ENCODE data around the gene ZBED6. TPM values are rescaled to one million over a fixed set of nuclear protein-coding genes. Genes with fewer than 3 reads are reported as not detected.
"Not testable (repeated sequence)": the region's sequence is repeated elsewhere in the genome, so short reads cannot be mapped to it uniquely, and the experiment has no call there.

ZBED6 gene
- total RNA-seq, 1 donor from 2014 or later: 30.3 TPM

GRCh38 chr1:203823306-203823705, 27.9 kb downstream of the ZBED6 start:
- H3K27me3 Mint-ChIP-seq (ENCODE audit: unreplicated experiment): peaks cover 1% of the 10 kb centered on the region
- DNase-seq (ENCODE audit: low spot score): no peak
- no peaks in the 10 kb centered on the region for H3K9me3 Mint-ChIP-seq (ENCODE audit: unreplicated experiment)
- H3K27ac Mint-ChIP-seq (ENCODE audit: unreplicated experiment): no peak overlapping the region
- peaks cover 31% of the 10 kb centered on the region for H3K36me3 Mint-ChIP-seq (ENCODE audit: low read depth, unreplicated experiment)
- H3K4me3 Mint-ChIP-seq (ENCODE audit: unreplicated experiment): no peak overlapping the region
- no peak for TF ChIP-seq CTCF (IDR thresholded peaks at IDR 0.05; ENCODE audit: unreplicated experiment)
- no peaks in the 10 kb centered on the region for H3K4me1 Mint-ChIP-seq (ENCODE audit: unreplicated experiment)

GRCh38 chr1:203826175-203826574, 30.8 kb downstream of the ZBED6 start:
- H3K4me1 Mint-ChIP-seq (ENCODE audit: unreplicated experiment): no peaks in the 10 kb centered on the region
- peaks cover 29% of the 10 kb centered on the region for H3K36me3 Mint-ChIP-seq (ENCODE audit: low read depth, unreplicated experiment)
- H3K9me3 Mint-ChIP-seq (ENCODE audit: unreplicated experiment): no peaks in the 10 kb centered on the region
- H3K27ac Mint-ChIP-seq (ENCODE audit: unreplicated experiment): no peak overlapping the region
- H3K4me3 Mint-ChIP-seq (ENCODE audit: unreplicated experiment): no peak overlapping the region
- no peak for DNase-seq (ENCODE audit: low spot score)
- no peak for TF ChIP-seq CTCF (IDR thresholded peaks at IDR 0.05; ENCODE audit: unreplicated experiment)
- peaks cover 1% of the 10 kb centered on the region for H3K27me3 Mint-ChIP-seq (ENCODE audit: unreplicated experiment)

GRCh38 chr1:203828002-203828401, 32.6 kb downstream of the ZBED6 start:
- Mint-ChIP-seq H3K4me1 (ENCODE audit: unreplicated experiment) (no peaks in the 10 kb centered on the region), H3K27me3 (ENCODE audit: unreplicated experiment) (peaks cover 2% of the 10 kb centered on the region), H3K27ac (ENCODE audit: unreplicated experiment) (peak overlapping the region; percentile 16), H3K9me3 (ENCODE audit: unreplicated experiment) (no peaks in the 10 kb centered on the region), H3K36me3 (ENCODE audit: low read depth, unreplicated experiment) (peaks cover 18% of the 10 kb centered on the region), H3K4me3 (ENCODE audit: unreplicated experiment) (no peak overlapping the region)
- no peak for DNase-seq (ENCODE audit: low spot score)
- TF ChIP-seq CTCF (IDR thresholded peaks at IDR 0.05; ENCODE audit: unreplicated experiment): no peak

- H3K27me3 Mint-ChIP-seq (ENCODE audit: unreplicated experiment): peaks cover 1% of the 10 kb centered on the region
- peaks cover 18% of the 10 kb centered on the region for H3K36me3 Mint-ChIP-seq (ENCODE audit: low read depth, unreplicated experiment)
- H3K27ac Mint-ChIP-seq (ENCODE audit: unreplicated experiment): no peak overlapping the region
- H3K9me3 Mint-ChIP-seq (ENCODE audit: unreplicated experiment): no peaks in the 10 kb centered on the region
- TF ChIP-seq CTCF (IDR thresholded peaks at IDR 0.05; ENCODE audit: unreplicated experiment): no peak
- DNase-seq (ENCODE audit: low spot score): no peak
- H3K4me1 Mint-ChIP-seq (ENCODE audit: unreplicated experiment): no peaks in the 10 kb centered on the region
- H3K4me3 Mint-ChIP-seq (ENCODE audit: unreplicated experiment): no peak overlapping the region
Observed at GRCh38 chr1:203828503-203828902, 33.1 kb downstream of the ZBED6 start.

- Mint-ChIP-seq H3K36me3 (ENCODE audit: low read depth, unreplicated experiment) (peaks cover 24% of the 10 kb centered on the region), H3K4me3 (ENCODE audit: unreplicated experiment) (peak overlapping the region; percentile 5)
- not testable (repeated sequence) for H3K27ac Mint-ChIP-seq (ENCODE audit: unreplicated experiment); DNase-seq (ENCODE audit: low spot score); H3K27me3 Mint-ChIP-seq (ENCODE audit: unreplicated experiment); H3K4me1 Mint-ChIP-seq (ENCODE audit: unreplicated experiment); H3K9me3 Mint-ChIP-seq (ENCODE audit: unreplicated experiment)
Observed at GRCh38 chr1:203829247-203829646, 33.8 kb downstream of the ZBED6 start.

GRCh38 chr1:203835476-203835875, 40.1 kb downstream of the ZBED6 start:
- H3K4me1 Mint-ChIP-seq (ENCODE audit: unreplicated experiment): no peaks in the 10 kb centered on the region
- H3K27ac Mint-ChIP-seq (ENCODE audit: unreplicated experiment): no peak overlapping the region
- peaks cover 1% of the 10 kb centered on the region for H3K27me3 Mint-ChIP-seq (ENCODE audit: unreplicated experiment)
- H3K4me3 Mint-ChIP-seq (ENCODE audit: unreplicated experiment): no peak overlapping the region
- no peak for DNase-seq (ENCODE audit: low spot score)
- no peaks in the 10 kb centered on the region for H3K9me3 Mint-ChIP-seq (ENCODE audit: unreplicated experiment)
- TF ChIP-seq CTCF (IDR thresholded peaks at IDR 0.05; ENCODE audit: unreplicated experiment): no peak
- H3K36me3 Mint-ChIP-seq (ENCODE audit: low read depth, unreplicated experiment): peaks cover 37% of the 10 kb centered on the region
